ENCODE data around the gene IRF2BP1. TPM values are rescaled to one million over a fixed set of nuclear protein-coding genes. Genes with fewer than 3 reads are reported as not detected.
"Not testable (repeated sequence)": the region's sequence is repeated elsewhere in the genome, so short reads cannot be mapped to it uniquely, and the experiment has no call there.

IRF2BP1 gene
- total and polyA plus RNA-seq, 8 donors, result 10.0 to 21.5 (median 14.7) TPM

GRCh38 chr19:45899919-45900589, 14.1 kb upstream of the IRF2BP1 start:
- FAIRE-seq, result no peak
- no peak for DNase-seq
- Histone ChIP-seq H3K36me3 (peaks cover 0 to 10% (median 0%) of the 10 kb centered on the region in 3 donors), H3K27me3 (no peaks in the 10 kb centered on the region), H3K9me3 (no peaks in the 10 kb centered on the region), H3K4me3 (no peak overlapping the region), H3K27ac (no peak overlapping the region), H3K4me1 (peaks cover 8 to 21% (median 17%) of the 10 kb centered on the region in 3 donors)
- intact Hi-C loops (cut with DNase I), result no loop called here
- no peak for TF ChIP-seq CTCF (IDR thresholded peaks at IDR 0.05)
- no peak for ATAC-seq
- WGBS, 2 donors, result 74 to 80% methylated on average over 4 of the region's 4 CpGs

GRCh38 chr19:45899253-45899652, 13.3 kb upstream of the IRF2BP1 start:
- Histone ChIP-seq H3K9me3 (no peaks in the 10 kb centered on the region), H3K36me3 (peaks cover 0 to 10% (median 0%) of the 10 kb centered on the region in 3 donors), H3K27ac (no peak overlapping the region), H3K27me3 (no peaks in the 10 kb centered on the region), H3K4me1 (peaks cover 8 to 21% (median 17%) of the 10 kb centered on the region in 3 donors), H3K4me3 (no peak overlapping the region)
- no peak for FAIRE-seq
- ATAC-seq, result no peak
- WGBS, 2 donors, result 93 to 94% methylated on average over 7 of the region's 7 CpGs
- TF ChIP-seq CTCF (IDR thresholded peaks at IDR 0.05), result no peak
- DNase-seq, result no peak
- intact Hi-C loops (cut with DNase I), result no loop called here

- 90 to 95% methylated on average over 8 of the region's 8 CpGs for WGBS, 2 donors
- no peak for ATAC-seq
- Histone ChIP-seq H3K4me1 (peaks cover 8 to 17% (median 16%) of the 10 kb centered on the region in 3 donors), H3K27ac (no peak overlapping the region), H3K4me3 (no peak overlapping the region), H3K27me3 (no peaks in the 10 kb centered on the region), H3K9me3 (no peaks in the 10 kb centered on the region), H3K36me3 (peaks cover 0 to 10% (median 0%) of the 10 kb centered on the region in 3 donors)
- DNase-seq, result no peak
- intact Hi-C loops (cut with DNase I), result no loop called here
- no peak for TF ChIP-seq CTCF (IDR thresholded peaks at IDR 0.05)
- FAIRE-seq, result no peak
Measured at GRCh38 chr19:45897261-45897812, 11.4 kb upstream of the IRF2BP1 start.

GRCh38 chr19:45895983-45896599, 10.2 kb upstream of the IRF2BP1 start:
- H3K27me3 ChIP-seq; H3K4me3 ChIP-seq; ATAC-seq; DNase-seq; FAIRE-seq; H3K9me3 ChIP-seq; intact Hi-C loops (cut with DNase I); H3K36me3 ChIP-seq; H3K27ac ChIP-seq: not testable (repeated sequence)
- peaks cover 8 to 14% (median 13%) of the 10 kb centered on the region in 3 donors for H3K4me1 ChIP-seq
- WGBS, 2 donors, result 96 to 98% methylated on average over 12 of the region's 12 CpGs

GRCh38 chr19:45895519-45895972, 9.6 kb upstream of the IRF2BP1 start:
- Histone ChIP-seq H3K36me3 (peaks cover 0 to 10% (median 0%) of the 10 kb centered on the region in 3 donors), H3K9me3 (no peaks in the 10 kb centered on the region), H3K27me3 (no peaks in the 10 kb centered on the region), H3K4me3 (no peak overlapping the region), H3K27ac (no peak overlapping the region), H3K4me1 (peaks cover 5 to 9% (median 7%) of the 10 kb centered on the region in 3 donors)
- FAIRE-seq (no peak), ATAC-seq (peak in 1 of 4 donors; percentile 7), DNase-seq (no peak)
- intact Hi-C loops (cut with DNase I), result no loop called here
- WGBS, 2 donors, result 75 to 76% methylated on average over 9 of the region's 9 CpGs
- TF ChIP-seq CTCF (IDR thresholded peaks at IDR 0.05), result no peak

Measured in pancreas (tissue), 10 donors.